Subcutaneous abdominal adipose tissue (tissue), 5 donors: Measurements from ENCODE around the gene TOP3B.

Source experiments
- H3K27ac ChIP-seq: one replicate; pipeline ENCODE4 v1.7.0; 2013; ENCODE audit warnings: low read depth, mild to moderate bottlenecking, inconsistent platforms, low read length, moderate library complexity
- H3K27me3 ChIP-seq, 5 donors: one replicate each; pipeline ENCODE4 v1.7.0; 2013; ENCODE audit warnings: low read length in 5 of 5, inconsistent platforms in 1 of 5; ENCODE audit not compliant: control insufficient read depth in 5 of 5, insufficient read depth in 4 of 5
- H3K36me3 ChIP-seq, 5 donors: one replicate each; pipeline ENCODE4 v1.7.0; 2013; ENCODE audit warnings: low read length in 5 of 5; ENCODE audit not compliant: control insufficient read depth in 5 of 5, insufficient read depth in 5 of 5
- H3K4me1 ChIP-seq, 5 donors: one replicate each; pipeline ENCODE4 v1.7.0; 2013; ENCODE audit warnings: low read length in 5 of 5, mild to moderate bottlenecking in 3 of 5, moderate library complexity in 1 of 5; ENCODE audit not compliant: control insufficient read depth in 5 of 5, insufficient read depth in 5 of 5
- H3K4me3 ChIP-seq, 5 donors: one replicate each; pipeline ENCODE4 v1.7.0; 2013; ENCODE audit warnings: low read length in 5 of 5, low read depth in 1 of 5
- H3K9ac ChIP-seq, 5 donors: one replicate each; pipeline ENCODE4 v1.7.0; 2013; ENCODE audit warnings: low read length in 5 of 5, mild to moderate bottlenecking in 4 of 5, moderate library complexity in 3 of 5
- H3K9me3 ChIP-seq, 5 donors: one replicate each; pipeline ENCODE4 v1.7.0; 2013; ENCODE audit warnings: low read length in 5 of 5; ENCODE audit not compliant: control insufficient read depth in 5 of 5
- donor health status: healthy.
- donor health status: healthy.
- donor health status: healthy.
- donor health status: healthy.
- donor health status: healthy.

Gene TOP3B

GRCh38 chr22:22022947-22023534, 40.5 kb upstream of the TOP3B start:
- Histone ChIP-seq H3K9ac (no peak overlapping the region), H3K36me3 (no peaks in the 10 kb centered on the region), H3K4me3 (no peak overlapping the region), H3K9me3 (no peaks in the 10 kb centered on the region), H3K27me3 (peaks cover 0 to 5% (median 0%) of the 10 kb centered on the region in 5 donors), H3K27ac (no peak overlapping the region), H3K4me1 (peaks cover 0 to 10% (median 0%) of the 10 kb centered on the region in 5 donors)

GRCh38 chr22:22022255-22022840, 39.8 kb upstream of the TOP3B start:
- H3K27ac ChIP-seq, result no peak overlapping the region
- peaks cover 0 to 10% (median 0%) of the 10 kb centered on the region in 5 donors for H3K4me1 ChIP-seq
- no peak overlapping the region for H3K4me3 ChIP-seq
- peaks cover 0 to 5% (median 0%) of the 10 kb centered on the region in 5 donors for H3K27me3 ChIP-seq
- no peaks in the 10 kb centered on the region for H3K9me3 ChIP-seq
- no peak overlapping the region for H3K9ac ChIP-seq
- H3K36me3 ChIP-seq, result no peaks in the 10 kb centered on the region

DNA sequence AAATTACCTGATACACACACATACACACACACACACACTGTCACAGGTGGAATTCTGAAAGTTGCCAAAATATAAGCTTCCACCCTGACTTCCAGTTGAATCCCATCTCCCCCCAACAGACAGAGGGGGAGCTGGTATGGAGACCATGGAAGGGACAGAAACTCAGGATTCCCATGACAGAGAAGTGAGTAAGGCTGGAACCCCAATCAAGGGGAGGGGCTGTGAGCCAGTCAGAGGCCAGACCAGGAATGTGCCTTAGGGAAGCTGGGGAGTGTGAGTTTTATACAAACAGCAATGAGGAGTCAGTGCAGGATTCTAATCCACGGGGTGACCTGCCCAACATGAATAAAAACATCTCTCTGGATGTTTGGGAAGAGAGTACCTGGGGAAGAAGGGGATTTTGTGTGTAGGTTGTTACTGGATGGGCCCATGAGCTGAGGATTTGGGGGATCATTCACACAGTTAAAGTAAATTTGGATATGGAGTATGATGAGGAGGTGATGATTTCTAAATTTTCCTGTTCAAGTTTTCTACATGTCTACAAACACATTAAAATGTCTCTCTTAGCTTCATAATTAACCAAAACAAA, 38.7 kb upstream of the TOP3B start:
- H3K36me3 ChIP-seq, result no peaks in the 10 kb centered on the region
- peaks cover 0 to 5% (median 0%) of the 10 kb centered on the region in 5 donors for H3K27me3 ChIP-seq
- H3K9ac ChIP-seq, result no peak overlapping the region
- H3K9me3 ChIP-seq, result no peaks in the 10 kb centered on the region
- H3K4me1 ChIP-seq, result peaks cover 0 to 10% (median 0%) of the 10 kb centered on the region in 5 donors
- H3K27ac ChIP-seq, result no peak overlapping the region
- no peak overlapping the region for H3K4me3 ChIP-seq

DNA sequence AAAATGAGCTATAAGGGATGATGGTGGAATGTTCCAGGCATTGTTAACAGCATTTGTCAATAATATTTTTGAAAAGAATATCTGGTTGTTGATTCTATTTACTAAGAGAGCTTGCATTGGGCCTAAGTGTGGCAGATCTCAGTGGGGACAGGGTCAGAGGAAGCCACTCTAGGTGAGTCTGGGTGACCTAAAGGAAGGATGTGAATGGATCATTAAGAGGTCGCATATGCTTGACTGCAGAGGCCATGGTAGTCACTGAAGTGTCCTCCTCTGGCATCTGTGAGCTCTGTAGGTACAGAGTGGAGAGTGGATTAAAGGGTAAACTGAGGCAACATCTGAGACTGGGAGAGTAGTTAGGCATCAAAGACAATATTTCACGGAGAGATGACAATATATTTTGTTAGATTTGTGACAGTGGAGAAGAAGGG, 37.9 kb upstream of the TOP3B start:
- peaks cover 0 to 10% (median 0%) of the 10 kb centered on the region in 5 donors for H3K4me1 ChIP-seq
- no peak overlapping the region for H3K9ac ChIP-seq
- H3K27ac ChIP-seq, result no peak overlapping the region
- H3K36me3 ChIP-seq, result no peaks in the 10 kb centered on the region
- H3K4me3 ChIP-seq, result no peak overlapping the region
- H3K27me3 ChIP-seq, result peaks cover 0 to 4% (median 0%) of the 10 kb centered on the region in 5 donors
- H3K9me3 ChIP-seq, result no peaks in the 10 kb centered on the region

DNA sequence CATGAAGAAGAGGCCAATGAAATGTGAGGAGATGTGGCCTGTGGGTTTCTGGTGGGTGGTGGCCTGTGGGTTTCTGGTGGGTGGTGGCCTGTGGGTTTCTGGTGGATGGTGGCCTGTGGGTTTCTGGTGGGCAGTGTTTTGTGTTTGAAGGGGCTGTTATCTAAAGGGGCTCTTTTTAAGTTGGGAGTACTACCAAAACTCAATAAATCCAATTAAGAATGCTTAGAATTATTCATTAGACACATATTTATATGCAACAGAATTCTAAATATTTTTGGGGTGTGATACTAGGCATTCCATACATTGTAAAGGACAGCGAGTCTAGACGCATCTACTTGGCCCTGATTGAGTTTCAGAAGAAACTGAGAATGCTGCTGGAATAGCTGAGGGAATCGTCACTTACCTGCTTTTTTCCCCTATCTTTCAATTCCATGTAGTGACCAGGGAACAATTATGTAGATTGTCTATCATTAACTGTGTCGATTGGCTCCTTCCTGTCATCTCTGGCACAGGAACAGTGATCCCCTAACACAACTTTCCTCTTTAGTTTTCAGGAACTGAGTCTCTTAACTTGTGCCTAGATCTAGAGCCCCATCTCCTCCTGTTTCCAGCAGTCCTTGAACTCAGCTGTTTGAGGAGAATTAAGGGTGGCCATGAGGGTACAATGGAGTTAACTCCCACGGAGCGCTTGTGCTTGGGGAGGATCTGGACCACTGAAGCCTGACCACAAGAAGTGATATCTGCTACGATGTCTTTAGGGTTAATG, 37.3 kb upstream of the TOP3B start:
- Histone ChIP-seq H3K9ac (no peak overlapping the region), H3K4me3 (no peak overlapping the region), H3K27ac (no peak overlapping the region), H3K4me1 (peaks cover 0 to 10% (median 0%) of the 10 kb centered on the region in 5 donors), H3K27me3 (peaks cover 0 to 4% (median 0%) of the 10 kb centered on the region in 5 donors), H3K9me3 (no peaks in the 10 kb centered on the region), H3K36me3 (no peaks in the 10 kb centered on the region)

DNA sequence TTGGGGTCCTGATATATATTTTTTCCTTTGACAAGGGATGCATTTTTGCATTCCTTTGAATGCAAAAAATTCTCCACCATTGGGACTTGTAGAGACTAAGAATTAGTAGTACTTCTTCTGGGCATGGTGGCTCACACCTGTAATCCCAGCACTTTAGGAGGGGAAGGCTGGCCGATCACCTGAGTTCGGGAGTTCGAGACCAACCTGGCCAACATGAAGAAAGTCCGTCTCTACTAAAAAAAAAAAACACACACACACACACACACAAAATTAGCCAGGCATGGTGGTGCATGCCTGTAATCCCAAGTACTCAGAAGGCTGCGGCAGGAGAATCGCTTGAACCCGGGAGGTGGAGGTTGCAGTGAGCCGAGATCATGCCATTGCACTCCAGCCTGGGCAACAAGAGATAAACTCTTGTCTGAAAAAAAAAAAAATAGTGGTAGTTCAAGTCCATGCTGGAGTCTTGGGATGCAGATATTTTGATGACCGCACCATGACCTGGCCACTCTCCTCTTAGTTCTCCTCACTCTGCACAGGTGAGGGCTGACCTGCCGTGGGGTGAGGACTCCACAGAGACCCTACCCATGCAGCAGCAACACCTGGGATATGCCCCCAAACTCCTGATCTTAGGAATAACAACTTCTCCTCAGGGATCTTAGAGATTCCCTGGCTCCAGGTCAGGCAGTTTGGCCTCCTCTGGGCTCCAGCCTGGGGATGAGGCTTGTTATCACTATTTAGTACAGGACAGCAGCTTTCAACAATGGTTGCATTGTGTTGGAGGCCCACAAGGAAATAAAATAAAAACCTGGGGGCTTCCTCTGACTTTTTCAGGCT, 36.5 kb upstream of the TOP3B start:
- Histone ChIP-seq H3K4me1 (peaks cover 0 to 10% (median 0%) of the 10 kb centered on the region in 5 donors), H3K9ac (no peak overlapping the region), H3K36me3 (no peaks in the 10 kb centered on the region), H3K27me3 (peaks cover 0 to 4% (median 0%) of the 10 kb centered on the region in 5 donors), H3K27ac (no peak overlapping the region), H3K4me3 (no peak overlapping the region), H3K9me3 (no peaks in the 10 kb centered on the region)

GRCh38 chr22:22015631-22016030, 33.0 kb upstream of the TOP3B start:
- no peaks in the 10 kb centered on the region for H3K4me1 ChIP-seq
- H3K27me3 ChIP-seq, result peaks cover 0 to 5% (median 2%) of the 10 kb centered on the region in 5 donors
- H3K27ac ChIP-seq, result no peak overlapping the region
- H3K36me3 ChIP-seq, result no peaks in the 10 kb centered on the region
- H3K9me3 ChIP-seq, result peaks cover 0 to 4% (median 2%) of the 10 kb centered on the region in 5 donors
- H3K4me3 ChIP-seq, result no peak overlapping the region
- no peak overlapping the region for H3K9ac ChIP-seq

DNA sequence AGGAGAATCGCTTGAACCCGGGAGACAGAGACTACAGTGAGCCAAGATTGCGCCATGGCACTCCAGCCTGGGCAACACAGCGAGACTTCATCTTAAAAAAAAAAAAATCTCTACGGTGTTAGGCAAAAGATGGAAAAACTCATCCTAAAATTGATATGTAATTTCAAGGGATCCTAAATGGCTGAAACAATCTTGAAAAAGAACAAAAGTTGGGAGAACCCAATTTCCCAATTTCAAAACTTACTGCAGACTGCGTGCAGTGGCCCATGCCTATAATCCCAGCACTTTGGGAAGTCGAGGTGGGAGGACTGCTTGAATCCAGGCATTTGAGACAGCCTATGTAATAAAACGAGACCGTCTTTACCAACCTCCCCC, 31.7 kb upstream of the TOP3B start:
- H3K4me1 ChIP-seq, result no peaks in the 10 kb centered on the region
- H3K27me3 ChIP-seq, result peaks cover 1 to 11% (median 2%) of the 10 kb centered on the region in 5 donors
- H3K27ac ChIP-seq, result no peak overlapping the region
- no peak overlapping the region for H3K9ac ChIP-seq
- H3K4me3 ChIP-seq, result no peak overlapping the region
- no peaks in the 10 kb centered on the region for H3K36me3 ChIP-seq
- peaks cover 0 to 4% (median 2%) of the 10 kb centered on the region in 5 donors for H3K9me3 ChIP-seq

GRCh38 chr22:22013559-22014284, 31.1 kb upstream of the TOP3B start:
- Histone ChIP-seq H3K27me3 (peaks cover 2 to 8% (median 3%) of the 10 kb centered on the region in 5 donors), H3K9me3 (peaks cover 0 to 4% (median 2%) of the 10 kb centered on the region in 5 donors), H3K9ac (no peak overlapping the region), H3K4me1 (no peaks in the 10 kb centered on the region), H3K36me3 (no peaks in the 10 kb centered on the region), H3K4me3 (no peak overlapping the region), H3K27ac (no peak overlapping the region)
